ENCODE measurements around the gene EEPD1. TPM values are rescaled to one million over a fixed set of nuclear protein-coding genes. Genes with fewer than 3 reads are reported as not detected.

The EEPD1 gene
- total RNA-seq, 1 donor: 9.0 TPM

DNA sequence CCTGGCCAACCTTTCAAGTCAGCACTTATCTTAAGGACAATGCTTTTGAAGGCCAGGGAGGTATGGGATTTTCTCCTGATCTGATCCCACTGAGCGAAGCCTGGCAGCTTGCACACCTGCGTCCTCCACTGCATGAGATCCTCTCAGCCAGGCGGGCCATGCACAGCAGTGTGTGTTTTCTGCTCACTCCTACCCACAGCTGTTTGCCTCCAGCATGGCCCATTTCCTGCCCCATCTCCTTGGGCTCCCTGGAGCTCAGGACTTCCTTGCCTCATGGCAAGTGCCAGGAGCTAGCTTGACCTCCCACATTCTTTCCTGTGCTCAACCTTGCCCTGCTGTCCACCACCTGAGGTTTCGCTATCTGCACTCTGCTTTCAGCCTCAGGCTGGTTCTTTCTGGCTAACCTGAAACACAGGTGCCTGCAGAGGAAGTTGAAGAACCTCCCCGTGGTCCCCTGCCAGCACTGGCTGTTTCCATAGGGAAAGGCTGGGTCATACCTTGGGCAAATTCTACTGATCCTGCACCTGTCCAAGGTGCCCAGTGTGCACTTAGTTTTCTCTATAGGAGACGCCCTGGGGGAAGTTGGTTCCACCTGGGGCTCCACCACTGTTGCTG lies 43.9 kb upstream of the EEPD1 start:
- no peak overlapping the region for H2AFZ ChIP-seq (ENCODE audit: low read length)
- no peaks in the 10 kb centered on the region for H3K9me3 ChIP-seq (ENCODE audit: low read depth, low read length)

DNA sequence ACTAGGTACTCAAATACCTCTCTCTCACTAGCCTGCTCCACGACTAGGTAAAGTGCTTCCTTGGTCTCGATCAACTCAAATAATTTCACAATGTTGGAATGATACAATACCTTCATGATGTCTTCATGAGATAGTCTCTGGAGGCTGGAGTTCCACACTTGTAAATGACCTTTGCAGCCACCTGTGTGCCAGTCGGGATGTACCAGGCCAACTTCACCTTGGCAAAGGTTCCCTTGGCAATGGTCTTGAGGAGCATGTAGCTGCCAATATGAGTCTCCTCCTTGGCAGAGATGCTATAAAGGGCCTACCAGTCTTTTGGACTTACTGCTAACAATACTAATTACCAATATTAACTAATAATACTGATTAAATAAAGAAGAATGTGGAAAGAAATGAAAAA lies 42.5 kb upstream of the EEPD1 start:
- H2AFZ ChIP-seq (ENCODE audit: low read length): no peak overlapping the region
- H3K4me3 ChIP-seq (ENCODE audit: insufficient read depth, low read length): no peak overlapping the region
- TF ChIP-seq, protein P1, sequence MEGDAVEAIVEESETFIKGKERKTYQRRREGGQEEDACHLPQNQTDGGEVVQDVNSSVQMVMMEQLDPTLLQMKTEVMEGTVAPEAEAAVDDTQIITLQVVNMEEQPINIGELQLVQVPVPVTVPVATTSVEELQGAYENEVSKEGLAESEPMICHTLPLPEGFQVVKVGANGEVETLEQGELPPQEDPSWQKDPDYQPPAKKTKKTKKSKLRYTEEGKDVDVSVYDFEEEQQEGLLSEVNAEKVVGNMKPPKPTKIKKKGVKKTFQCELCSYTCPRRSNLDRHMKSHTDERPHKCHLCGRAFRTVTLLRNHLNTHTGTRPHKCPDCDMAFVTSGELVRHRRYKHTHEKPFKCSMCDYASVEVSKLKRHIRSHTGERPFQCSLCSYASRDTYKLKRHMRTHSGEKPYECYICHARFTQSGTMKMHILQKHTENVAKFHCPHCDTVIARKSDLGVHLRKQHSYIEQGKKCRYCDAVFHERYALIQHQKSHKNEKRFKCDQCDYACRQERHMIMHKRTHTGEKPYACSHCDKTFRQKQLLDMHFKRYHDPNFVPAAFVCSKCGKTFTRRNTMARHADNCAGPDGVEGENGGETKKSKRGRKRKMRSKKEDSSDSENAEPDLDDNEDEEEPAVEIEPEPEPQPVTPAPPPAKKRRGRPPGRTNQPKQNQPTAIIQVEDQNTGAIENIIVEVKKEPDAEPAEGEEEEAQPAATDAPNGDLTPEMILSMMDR (IDR thresholded peaks at IDR 0.05; ENCODE audit: extremely low read depth, low read depth, low read length): no peak
- H3K27me3 ChIP-seq (ENCODE audit: insufficient read depth, low read length): no peaks in the 10 kb centered on the region
- no peaks in the 10 kb centered on the region for H4K20me1 ChIP-seq (ENCODE audit: insufficient read depth, low read length)
- no peak for DNase-seq (ENCODE audit: insufficient read length, low spot score, missing footprints)
- no peaks in the 10 kb centered on the region for H3K36me3 ChIP-seq (ENCODE audit: insufficient read depth, low read length)
- no peak overlapping the region for H3K27ac ChIP-seq (ENCODE audit: low read depth, low read length)
- H3K9me3 ChIP-seq (ENCODE audit: low read depth, low read length): no peaks in the 10 kb centered on the region
- H3K4me2 ChIP-seq (ENCODE audit: insufficient read depth, low read length): no peak overlapping the region
- no peaks in the 10 kb centered on the region for H3K79me2 ChIP-seq (ENCODE audit: insufficient read depth, low read length)
- peaks cover 8% of the 10 kb centered on the region for H3K4me1 ChIP-seq (ENCODE audit: insufficient read depth, low read length)

More for the DNA sequence above, 43.9 kb upstream of the EEPD1 start:
- H3K4me2 ChIP-seq (ENCODE audit: insufficient read depth, low read length): no peak overlapping the region
- no peaks in the 10 kb centered on the region for H3K27me3 ChIP-seq (ENCODE audit: insufficient read depth, low read length)
- no peaks in the 10 kb centered on the region for H4K20me1 ChIP-seq (ENCODE audit: insufficient read depth, low read length)
- H3K27ac ChIP-seq (ENCODE audit: low read depth, low read length): no peak overlapping the region
- H3K79me2 ChIP-seq (ENCODE audit: insufficient read depth, low read length): no peaks in the 10 kb centered on the region
- no peak for DNase-seq (ENCODE audit: insufficient read length, low spot score, missing footprints)
- H3K36me3 ChIP-seq (ENCODE audit: insufficient read depth, low read length): no peaks in the 10 kb centered on the region
- no peak overlapping the region for H3K4me3 ChIP-seq (ENCODE audit: insufficient read depth, low read length)
- TF ChIP-seq, protein P1 (IDR thresholded peaks at IDR 0.05; ENCODE audit: extremely low read depth, low read depth, low read length): no peak
- no peaks in the 10 kb centered on the region for H3K4me1 ChIP-seq (ENCODE audit: insufficient read depth, low read length)

DNA sequence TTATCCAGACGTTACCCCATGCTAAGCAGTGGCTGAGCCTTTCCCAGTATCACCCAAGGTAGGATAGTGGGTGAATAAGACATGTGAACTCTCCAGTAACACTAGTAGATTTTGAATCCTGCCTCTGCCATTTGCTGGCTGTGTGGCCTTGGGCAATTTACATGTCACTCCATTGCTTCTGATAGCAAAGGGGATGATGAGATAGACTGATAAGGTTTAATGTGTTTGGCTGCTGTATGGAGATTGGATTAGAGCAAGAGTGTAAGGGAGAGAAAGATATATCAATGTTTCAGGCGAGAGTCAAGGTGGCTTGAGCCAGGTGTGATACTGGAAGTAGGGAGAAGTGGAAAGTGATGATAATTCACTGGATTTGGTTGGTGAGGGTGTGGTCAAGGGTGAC lies 40.1 kb upstream of the EEPD1 start:
- TF ChIP-seq, protein P1 (IDR thresholded peaks at IDR 0.05; ENCODE audit: extremely low read depth, low read depth, low read length): no peak
- H3K27me3 ChIP-seq (ENCODE audit: insufficient read depth, low read length): no peaks in the 10 kb centered on the region
- no peak overlapping the region for H3K27ac ChIP-seq (ENCODE audit: low read depth, low read length)
- H3K4me3 ChIP-seq (ENCODE audit: insufficient read depth, low read length): no peak overlapping the region
- H3K9me3 ChIP-seq (ENCODE audit: low read depth, low read length): no peaks in the 10 kb centered on the region
- peaks cover 3% of the 10 kb centered on the region for H4K20me1 ChIP-seq (ENCODE audit: insufficient read depth, low read length)
- no peak overlapping the region for H3K4me2 ChIP-seq (ENCODE audit: insufficient read depth, low read length)
- no peak for DNase-seq (ENCODE audit: insufficient read length, low spot score, missing footprints)
- H3K79me2 ChIP-seq (ENCODE audit: insufficient read depth, low read length): no peaks in the 10 kb centered on the region
- no peaks in the 10 kb centered on the region for H3K36me3 ChIP-seq (ENCODE audit: insufficient read depth, low read length)
- no peak overlapping the region for H2AFZ ChIP-seq (ENCODE audit: low read length)
- H3K4me1 ChIP-seq (ENCODE audit: insufficient read depth, low read length): peaks cover 31% of the 10 kb centered on the region

DNA sequence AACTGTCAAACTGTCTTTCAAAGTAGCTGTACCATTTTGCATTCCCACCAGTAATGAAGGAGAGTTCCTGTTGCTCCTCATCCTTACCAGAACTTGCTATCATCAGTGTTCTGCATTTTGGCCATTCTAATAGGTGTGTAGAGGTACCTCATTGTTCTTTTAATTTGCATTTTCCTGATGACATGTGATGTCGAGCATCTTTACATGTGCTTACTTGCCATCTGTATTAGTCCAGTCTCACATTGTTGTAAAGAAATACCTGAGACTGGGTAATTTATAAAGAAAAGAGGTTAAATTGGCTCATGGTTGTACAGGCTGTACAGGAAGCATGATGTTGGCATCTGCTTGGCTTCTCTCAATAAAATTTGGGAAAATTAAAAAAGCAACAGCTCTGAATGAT lies 38.7 kb upstream of the EEPD1 start:
- TF ChIP-seq, protein P1 (IDR thresholded peaks at IDR 0.05; ENCODE audit: extremely low read depth, low read depth, low read length): no peak

More for the DNA sequence above, 38.7 kb upstream of the EEPD1 start:
- Histone ChIP-seq H3K36me3 (ENCODE audit: insufficient read depth, low read length) (no peaks in the 10 kb centered on the region), H3K4me1 (ENCODE audit: insufficient read depth, low read length) (peaks cover 45% of the 10 kb centered on the region), H3K27ac (ENCODE audit: low read depth, low read length) (no peak overlapping the region), H3K79me2 (ENCODE audit: insufficient read depth, low read length) (no peaks in the 10 kb centered on the region), H3K9me3 (ENCODE audit: low read depth, low read length) (no peaks in the 10 kb centered on the region), H3K4me2 (ENCODE audit: insufficient read depth, low read length) (no peak overlapping the region), H4K20me1 (ENCODE audit: insufficient read depth, low read length) (peaks cover 3% of the 10 kb centered on the region), H3K27me3 (ENCODE audit: insufficient read depth, low read length) (no peaks in the 10 kb centered on the region), H3K4me3 (ENCODE audit: insufficient read depth, low read length) (no peak overlapping the region), H2AFZ (ENCODE audit: low read length) (no peak overlapping the region)
- DNase-seq (ENCODE audit: insufficient read length, low spot score, missing footprints): no peak
